HL-60 (cell line): ENCODE measurements around the gene GCK.

Experiments
- DNase-seq, 2 experiments: peaks; one replicate each; pipeline ENCODE4 v3.0.0-alpha.2; 2010 to 2020; ENCODE audit warnings: low read depth in 1 of 2, low spot score in 1 of 2
- H3K27ac ChIP-seq: fragments of 250-450 bp; sonication (Bioruptor Pico); replicated peaks from 2 replicates; pipeline ENCODE4 v1.5.1; 2020; ENCODE audit warnings: mild to moderate bottlenecking, moderate library complexity
- H3K27me3 ChIP-seq: fragments of 250-450 bp; sonication (Bioruptor Pico); 2 replicates; pipeline ENCODE4 v1.5.1; 2021; ENCODE audit warnings: mild to moderate bottlenecking, moderate library complexity; ENCODE audit not compliant: insufficient read depth, poor library complexity, severe bottlenecking
- H3K4me3 ChIP-seq: replicated peaks from 2 replicates; pipeline ENCODE4 v1.5.1; 2011; ENCODE audit warnings: mild to moderate bottlenecking, control low read depth, low read length; ENCODE audit not compliant: insufficient read depth
- GABPA ChIP-seq: IDR thresholded peaks from 2 replicates; pipeline ENCODE4 v1.6.1; 2012; ENCODE audit warnings: low read depth
- POLR2AphosphoS5 ChIP-seq: IDR thresholded peaks from 2 replicates; pipeline ENCODE4 v1.6.1; 2012; ENCODE audit warnings: low read depth
- SPI1 ChIP-seq: IDR thresholded peaks from 2 replicates; pipeline ENCODE4 v1.6.1; 2012; ENCODE audit warnings: low read depth, mild to moderate bottlenecking, borderline replicate concordance
- TF ChIP-seq, protein P1 (sequence below): IDR thresholded peaks from 2 replicates; pipeline ENCODE4 v1.6.1; 2012; ENCODE audit warnings: low read depth; ENCODE audit not compliant: insufficient replicate concordance
- TF ChIP-seq, protein P2 (sequence below): IDR thresholded peaks from one replicate; pipeline ENCODE4 v1.5.1; 2011; ENCODE audit warnings: low read length, control low read depth, inconsistent platforms; ENCODE audit not compliant: insufficient read depth

GCK gene

GRCh38 chr7:44150966-44151941, 38.0 kb downstream of the GCK start:
- DNase-seq: no peak
- no peak overlapping the region for H3K4me3 ChIP-seq
- H3K27ac ChIP-seq: no peak overlapping the region
- TF ChIP-seq POLR2AphosphoS5 (no peak), GABPA (no peak), SPI1 (no peak)
- TF ChIP-seq, protein P1, sequence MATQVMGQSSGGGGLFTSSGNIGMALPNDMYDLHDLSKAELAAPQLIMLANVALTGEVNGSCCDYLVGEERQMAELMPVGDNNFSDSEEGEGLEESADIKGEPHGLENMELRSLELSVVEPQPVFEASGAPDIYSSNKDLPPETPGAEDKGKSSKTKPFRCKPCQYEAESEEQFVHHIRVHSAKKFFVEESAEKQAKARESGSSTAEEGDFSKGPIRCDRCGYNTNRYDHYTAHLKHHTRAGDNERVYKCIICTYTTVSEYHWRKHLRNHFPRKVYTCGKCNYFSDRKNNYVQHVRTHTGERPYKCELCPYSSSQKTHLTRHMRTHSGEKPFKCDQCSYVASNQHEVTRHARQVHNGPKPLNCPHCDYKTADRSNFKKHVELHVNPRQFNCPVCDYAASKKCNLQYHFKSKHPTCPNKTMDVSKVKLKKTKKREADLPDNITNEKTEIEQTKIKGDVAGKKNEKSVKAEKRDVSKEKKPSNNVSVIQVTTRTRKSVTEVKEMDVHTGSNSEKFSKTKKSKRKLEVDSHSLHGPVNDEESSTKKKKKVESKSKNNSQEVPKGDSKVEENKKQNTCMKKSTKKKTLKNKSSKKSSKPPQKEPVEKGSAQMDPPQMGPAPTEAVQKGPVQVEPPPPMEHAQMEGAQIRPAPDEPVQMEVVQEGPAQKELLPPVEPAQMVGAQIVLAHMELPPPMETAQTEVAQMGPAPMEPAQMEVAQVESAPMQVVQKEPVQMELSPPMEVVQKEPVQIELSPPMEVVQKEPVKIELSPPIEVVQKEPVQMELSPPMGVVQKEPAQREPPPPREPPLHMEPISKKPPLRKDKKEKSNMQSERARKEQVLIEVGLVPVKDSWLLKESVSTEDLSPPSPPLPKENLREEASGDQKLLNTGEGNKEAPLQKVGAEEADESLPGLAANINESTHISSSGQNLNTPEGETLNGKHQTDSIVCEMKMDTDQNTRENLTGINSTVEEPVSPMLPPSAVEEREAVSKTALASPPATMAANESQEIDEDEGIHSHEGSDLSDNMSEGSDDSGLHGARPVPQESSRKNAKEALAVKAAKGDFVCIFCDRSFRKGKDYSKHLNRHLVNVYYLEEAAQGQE: no peak
- TF ChIP-seq, protein P2, sequence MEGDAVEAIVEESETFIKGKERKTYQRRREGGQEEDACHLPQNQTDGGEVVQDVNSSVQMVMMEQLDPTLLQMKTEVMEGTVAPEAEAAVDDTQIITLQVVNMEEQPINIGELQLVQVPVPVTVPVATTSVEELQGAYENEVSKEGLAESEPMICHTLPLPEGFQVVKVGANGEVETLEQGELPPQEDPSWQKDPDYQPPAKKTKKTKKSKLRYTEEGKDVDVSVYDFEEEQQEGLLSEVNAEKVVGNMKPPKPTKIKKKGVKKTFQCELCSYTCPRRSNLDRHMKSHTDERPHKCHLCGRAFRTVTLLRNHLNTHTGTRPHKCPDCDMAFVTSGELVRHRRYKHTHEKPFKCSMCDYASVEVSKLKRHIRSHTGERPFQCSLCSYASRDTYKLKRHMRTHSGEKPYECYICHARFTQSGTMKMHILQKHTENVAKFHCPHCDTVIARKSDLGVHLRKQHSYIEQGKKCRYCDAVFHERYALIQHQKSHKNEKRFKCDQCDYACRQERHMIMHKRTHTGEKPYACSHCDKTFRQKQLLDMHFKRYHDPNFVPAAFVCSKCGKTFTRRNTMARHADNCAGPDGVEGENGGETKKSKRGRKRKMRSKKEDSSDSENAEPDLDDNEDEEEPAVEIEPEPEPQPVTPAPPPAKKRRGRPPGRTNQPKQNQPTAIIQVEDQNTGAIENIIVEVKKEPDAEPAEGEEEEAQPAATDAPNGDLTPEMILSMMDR: no peak
- no peaks in the 10 kb centered on the region for H3K27me3 ChIP-seq

DNA sequence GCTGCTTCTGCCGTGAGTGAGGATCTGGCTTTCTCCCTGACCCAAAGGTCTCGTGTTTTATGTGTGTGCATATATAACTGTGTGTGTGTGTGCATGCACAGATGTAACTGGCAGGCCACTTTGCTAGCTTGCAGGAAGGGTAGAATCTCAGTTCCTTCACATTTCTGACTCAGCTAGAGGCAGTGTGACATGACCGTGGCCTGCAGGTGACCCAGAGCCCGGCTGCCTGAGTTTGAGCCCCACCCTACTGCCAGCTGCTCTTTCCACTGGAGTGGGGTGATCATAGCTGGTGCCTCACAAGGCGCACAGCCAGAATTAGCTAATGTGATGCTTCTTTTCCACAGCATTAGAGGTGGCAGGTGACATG, 38.8 kb downstream of the GCK start:
- Histone ChIP-seq H3K27me3 (peaks cover 4% of the 10 kb centered on the region), H3K4me3 (no peak overlapping the region), H3K27ac (no peak overlapping the region)
- TF ChIP-seq, protein P2: no peak
- TF ChIP-seq POLR2AphosphoS5 (no peak), GABPA (no peak), SPI1 (no peak)
- TF ChIP-seq, protein P1: no peak
- DNase-seq: no peak

DNA sequence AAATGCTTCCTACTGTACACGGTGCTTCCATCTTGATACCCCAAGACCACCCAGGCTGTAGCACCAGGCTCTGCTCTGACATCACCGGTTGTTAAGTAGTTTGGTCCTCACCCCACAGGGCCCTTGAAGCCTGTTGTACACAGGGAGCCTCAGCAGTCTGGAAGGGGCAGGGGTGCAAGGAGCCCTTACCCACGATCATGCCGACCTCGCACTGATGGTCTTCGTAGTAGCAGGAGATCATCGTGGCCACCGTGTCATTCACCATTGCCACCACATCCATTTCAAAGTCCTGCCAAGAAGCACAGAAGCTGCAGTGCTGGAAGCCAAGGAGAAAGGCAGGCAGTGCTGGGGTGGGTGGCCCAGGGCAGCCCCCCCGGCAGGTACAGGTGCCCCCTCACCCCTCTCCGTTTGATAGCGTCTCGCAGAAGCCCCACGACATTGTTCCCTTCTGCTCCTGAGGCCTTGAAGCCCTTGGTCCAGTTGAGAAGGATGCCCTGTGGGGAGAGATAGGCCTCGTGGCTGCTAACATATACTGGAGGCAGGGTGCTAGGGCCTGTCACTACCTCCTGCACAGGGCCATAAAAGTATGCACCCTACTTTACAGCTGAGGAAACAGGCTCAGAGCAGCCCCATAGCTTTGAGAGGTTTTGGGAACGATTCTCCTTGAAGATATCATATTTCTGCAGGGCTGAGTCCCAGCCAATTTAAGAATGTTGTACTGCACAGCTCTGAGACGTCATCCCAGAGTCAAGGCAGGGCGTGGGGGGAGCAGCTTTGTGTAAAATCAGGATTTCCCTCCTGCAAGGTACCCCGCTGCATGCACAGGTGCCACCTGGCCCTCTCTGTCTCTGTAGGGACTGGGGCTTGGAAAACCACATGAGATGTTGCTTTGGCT, 39.4 kb downstream of the GCK start:
- Histone ChIP-seq H3K27ac (no peak overlapping the region), H3K27me3 (peaks cover 6% of the 10 kb centered on the region), H3K4me3 (no peak overlapping the region)
- DNase-seq: no peak
- TF ChIP-seq GABPA: no peak
